ENCODE measurements around the gene UBASH3A. TPM values are rescaled to one million over a fixed set of nuclear protein-coding genes. Genes with fewer than 3 reads are reported as not detected.

The UBASH3A gene
- total and polyA plus RNA-seq, 8 donors: 0.18 to 4.6 (median 0.31) TPM; not detected in 1

DNA sequence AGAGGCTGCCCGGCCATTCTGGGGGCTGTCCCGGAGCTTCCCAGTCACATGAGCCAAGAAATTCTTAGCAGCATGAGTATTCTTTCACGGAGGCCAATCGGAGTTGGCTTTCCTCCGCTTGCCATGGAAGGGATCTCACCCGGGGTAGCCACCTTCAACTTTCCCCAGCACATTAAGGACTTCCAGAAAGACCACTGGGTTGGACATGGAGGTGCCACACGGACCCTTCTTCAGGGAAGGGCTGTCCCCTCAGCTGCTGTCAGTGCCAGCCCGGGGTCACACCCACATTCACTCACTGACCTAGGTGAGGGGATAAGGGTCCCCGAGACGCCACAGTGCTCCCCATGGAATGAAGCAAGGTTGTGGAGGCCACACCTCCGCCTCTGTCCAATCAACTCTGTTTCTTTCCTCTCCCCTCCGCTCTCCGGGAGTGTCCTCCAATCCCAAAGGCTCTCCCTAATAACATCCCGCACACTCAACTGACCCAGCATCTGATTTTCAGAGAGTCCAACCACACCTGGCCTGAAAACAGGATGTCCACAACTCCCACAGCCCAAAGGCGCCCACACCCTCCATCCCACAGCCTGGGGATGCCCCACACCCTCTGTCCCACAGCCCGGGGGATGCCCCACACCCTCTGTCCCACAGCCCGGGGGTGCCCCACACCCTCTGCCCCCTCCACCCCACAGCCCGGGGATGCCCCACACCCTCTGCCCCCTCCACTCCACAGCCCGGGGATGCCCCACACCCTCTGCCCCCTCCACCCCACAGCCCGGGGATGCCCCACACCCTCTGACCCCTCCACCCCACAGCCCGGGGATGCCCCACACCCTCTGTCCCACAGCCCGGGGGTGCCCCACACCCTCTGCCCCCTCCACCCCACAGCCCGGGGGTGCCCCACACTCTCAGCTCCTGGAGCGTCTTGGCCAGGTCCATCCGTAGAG is 73.0 kb downstream of the UBASH3A start:
- intact Hi-C loops (cut with DNase I; ENCODE audit: low total_unique reads): no loop called here
- WGBS, 5 donors: 84 to 91% (median 89%) methylated on average over 24 to 25 of the region's 25 CpGs
- H3K9me3 ChIP-seq: no peaks in the 10 kb centered on the region
- H3K4me3 ChIP-seq: no peak overlapping the region
- no peaks in the 10 kb centered on the region for H3K36me3 ChIP-seq
- no peak overlapping the region for H3K27ac ChIP-seq
- TF ChIP-seq POLR2AphosphoS5 (IDR thresholded peaks at IDR 0.05): no peak
- TF ChIP-seq, protein P1, sequence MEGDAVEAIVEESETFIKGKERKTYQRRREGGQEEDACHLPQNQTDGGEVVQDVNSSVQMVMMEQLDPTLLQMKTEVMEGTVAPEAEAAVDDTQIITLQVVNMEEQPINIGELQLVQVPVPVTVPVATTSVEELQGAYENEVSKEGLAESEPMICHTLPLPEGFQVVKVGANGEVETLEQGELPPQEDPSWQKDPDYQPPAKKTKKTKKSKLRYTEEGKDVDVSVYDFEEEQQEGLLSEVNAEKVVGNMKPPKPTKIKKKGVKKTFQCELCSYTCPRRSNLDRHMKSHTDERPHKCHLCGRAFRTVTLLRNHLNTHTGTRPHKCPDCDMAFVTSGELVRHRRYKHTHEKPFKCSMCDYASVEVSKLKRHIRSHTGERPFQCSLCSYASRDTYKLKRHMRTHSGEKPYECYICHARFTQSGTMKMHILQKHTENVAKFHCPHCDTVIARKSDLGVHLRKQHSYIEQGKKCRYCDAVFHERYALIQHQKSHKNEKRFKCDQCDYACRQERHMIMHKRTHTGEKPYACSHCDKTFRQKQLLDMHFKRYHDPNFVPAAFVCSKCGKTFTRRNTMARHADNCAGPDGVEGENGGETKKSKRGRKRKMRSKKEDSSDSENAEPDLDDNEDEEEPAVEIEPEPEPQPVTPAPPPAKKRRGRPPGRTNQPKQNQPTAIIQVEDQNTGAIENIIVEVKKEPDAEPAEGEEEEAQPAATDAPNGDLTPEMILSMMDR (IDR thresholded peaks at IDR 0.05): no peak
- no peak for TF ChIP-seq EP300 (IDR thresholded peaks at IDR 0.05)
- no peak for TF ChIP-seq POLR2A (IDR thresholded peaks at IDR 0.05)
- peaks cover under 1 to 20% (median 8%) of the 10 kb centered on the region in 4 donors for H3K4me1 ChIP-seq
- H3K27me3 ChIP-seq: peaks cover 0 to 15% (median 0%) of the 10 kb centered on the region in 3 donors
- DNase-seq: peak in 1 of 2 donors; percentile 9

DNA sequence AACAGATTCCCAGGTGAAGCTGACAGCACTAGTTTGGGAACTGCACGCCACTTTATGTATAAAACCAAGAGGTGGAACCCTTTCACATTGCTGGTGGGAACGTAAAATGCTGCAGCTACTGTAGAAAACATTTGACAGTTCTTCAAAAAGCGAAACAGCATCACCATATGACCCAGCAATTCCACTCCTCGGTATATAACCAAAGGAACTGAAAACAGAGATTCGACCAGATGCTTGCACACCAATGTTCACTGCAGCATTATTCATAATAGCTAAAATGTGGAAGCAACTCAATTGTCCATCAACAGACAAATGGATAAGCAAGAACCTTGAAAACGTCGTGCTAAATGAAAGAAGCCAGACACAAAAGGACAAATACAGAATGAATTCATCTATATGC is 74.8 kb downstream of the UBASH3A start:
- Histone ChIP-seq H3K4me3 (no peak overlapping the region), H3K4me1 (peaks cover 4 to 21% (median 7%) of the 10 kb centered on the region in 4 donors), H3K9me3 (no peaks in the 10 kb centered on the region), H3K27ac (no peak overlapping the region), H3K36me3 (no peaks in the 10 kb centered on the region), H3K27me3 (peaks cover 0 to 15% (median 0%) of the 10 kb centered on the region in 3 donors)
- intact Hi-C loops (cut with DNase I; ENCODE audit: low total_unique reads): no loop called here
- no peak for DNase-seq
- WGBS, 5 donors: 59 to 74% (median 67%) methylated on average over 6 to 7 of the region's 7 CpGs
- no peak for TF ChIP-seq POLR2AphosphoS5 (IDR thresholded peaks at IDR 0.05)
- TF ChIP-seq POLR2A (IDR thresholded peaks at IDR 0.05): no peak
- TF ChIP-seq, protein P1 (IDR thresholded peaks at IDR 0.05): no peak
- no peak for TF ChIP-seq EP300 (IDR thresholded peaks at IDR 0.05)

DNA sequence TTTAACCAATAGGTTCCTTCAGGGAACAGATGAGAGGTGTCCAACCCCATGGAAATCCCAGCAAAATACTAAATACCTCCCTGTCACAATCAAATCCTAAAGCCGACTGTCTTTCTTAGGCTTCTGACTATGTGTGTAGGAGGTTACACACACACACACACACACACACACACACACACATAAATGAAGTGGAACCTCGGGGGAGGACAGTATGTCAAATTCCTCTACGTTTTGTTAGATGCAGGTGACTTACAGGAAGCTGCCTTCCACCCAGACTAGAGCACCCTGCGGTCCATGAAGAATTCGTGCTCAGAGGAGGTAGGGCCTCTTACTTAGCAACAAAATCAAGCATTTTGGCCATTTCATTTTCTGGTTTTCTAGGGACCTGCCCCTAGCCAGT is 75.9 kb downstream of the UBASH3A start:
- no peak overlapping the region for H3K4me3 ChIP-seq
- TF ChIP-seq, protein P1 (IDR thresholded peaks at IDR 0.05): no peak
- TF ChIP-seq POLR2A (IDR thresholded peaks at IDR 0.05): no peak
- no peak for TF ChIP-seq EP300 (IDR thresholded peaks at IDR 0.05)
- no peak for TF ChIP-seq POLR2AphosphoS5 (IDR thresholded peaks at IDR 0.05)
- peaks cover 0 to 9% (median 0%) of the 10 kb centered on the region in 3 donors for H3K27me3 ChIP-seq
- WGBS, 5 donors: 84 to 92% (median 87%) methylated on average over 5 of the region's 5 CpGs
- peaks cover 0 to 10% (median 4%) of the 10 kb centered on the region in 4 donors for H3K4me1 ChIP-seq
- intact Hi-C loops (cut with DNase I; ENCODE audit: low total_unique reads): no loop called here
- H3K9me3 ChIP-seq: no peaks in the 10 kb centered on the region
- H3K27ac ChIP-seq: no peak overlapping the region
- no peaks in the 10 kb centered on the region for H3K36me3 ChIP-seq
- DNase-seq: peak in 1 of 2 donors; percentile 10

DNA sequence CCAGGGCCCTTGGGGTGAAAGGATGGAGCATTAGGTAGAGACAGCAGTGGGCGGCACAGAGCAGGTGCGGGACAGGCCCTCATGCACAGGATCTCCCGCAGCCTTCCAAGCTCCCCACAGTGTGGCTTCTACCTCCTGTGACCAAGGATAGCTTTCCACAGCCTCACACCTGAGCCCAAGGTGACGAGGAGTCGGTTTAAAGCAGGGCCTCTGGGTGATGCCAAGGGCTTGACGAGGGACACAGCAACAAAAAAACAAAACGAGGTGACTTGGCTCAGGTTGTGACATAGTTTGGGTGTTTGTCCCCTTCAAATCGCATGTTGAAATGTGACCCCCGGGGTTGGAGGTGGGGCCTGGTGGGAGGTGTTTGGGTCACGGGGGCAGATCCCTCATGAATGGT is 77.0 kb downstream of the UBASH3A start:
- Histone ChIP-seq H3K9me3 (no peaks in the 10 kb centered on the region), H3K4me1 (peaks cover 0 to 12% (median 3%) of the 10 kb centered on the region in 4 donors), H3K36me3 (no peaks in the 10 kb centered on the region), H3K4me3 (no peak overlapping the region), H3K27ac (no peak overlapping the region), H3K27me3 (peaks cover 0 to 9% (median 0%) of the 10 kb centered on the region in 3 donors)
- TF ChIP-seq POLR2A (IDR thresholded peaks at IDR 0.05) (no peak), POLR2AphosphoS5 (IDR thresholded peaks at IDR 0.05) (no peak), EP300 (IDR thresholded peaks at IDR 0.05) (no peak)
- TF ChIP-seq, protein P1 (IDR thresholded peaks at IDR 0.05): no peak
- no peak for DNase-seq
- intact Hi-C loops (cut with DNase I; ENCODE audit: low total_unique reads): no loop called here
- WGBS, 5 donors: 89 to 94% (median 91%) methylated on average over 10 of the region's 10 CpGs
